HEK293 (cell line): ENCODE results near the gene SLC22A4.

Experiments used
- CTCF ChIA-PET: fragments of 350-600 bp; formaldehyde crosslinking; extraction: SDS; loops from one replicate; lab custom pipeline; 2021; ENCODE audit warnings: antibody characterized with exemption; lab: Yijun Ruan, JAX
- POLR2A ChIA-PET: fragments of 300-600 bp; formaldehyde crosslinking; extraction: SDS; loops from one replicate; lab custom pipeline; 2020; ENCODE audit warnings: antibody characterized with exemption, inconsistent platforms; lab: Yijun Ruan, JAX
- H3K27ac ChIP-seq: fragments of 200-500 bp; sonication (Bioruptor generic); 2 replicates; pipeline ENCODE4 v1.5.1; 2014; ENCODE audit warnings: low read depth, low read length, control low read depth, inconsistent platforms; ENCODE audit errors: extremely low read depth
- H3K36me3 ChIP-seq, 2 experiments: fragments of 200-500 bp in 1 of 2; sonication (Bioruptor generic) in 1 of 2; 1 replicate in 1 of 2; 2 replicates in 1 of 2; pipeline ENCODE4 v1.5.1; 2014 to 2017; ENCODE audit warnings: inconsistent platforms in 2 of 2, low read length in 2 of 2; ENCODE audit not compliant: control insufficient read depth in 2 of 2, insufficient read depth in 1 of 2
- H3K4me1 ChIP-seq: fragments of 200-500 bp; sonication (Bioruptor generic); 2 replicates; pipeline ENCODE4 v1.5.1; 2014; ENCODE audit warnings: mild to moderate bottlenecking, low read length, inconsistent platforms; ENCODE audit not compliant: control insufficient read depth, insufficient read depth
- H3K4me3 ChIP-seq: 2 replicates; pipeline ENCODE4 v1.5.1; 2011; ENCODE audit warnings: low read depth, mild to moderate bottlenecking, control low read depth, low read length, moderate library complexity
- H3K9me3 ChIP-seq: fragments of 200-500 bp; sonication (Bioruptor generic); 2 replicates; pipeline ENCODE4 v1.5.1; 2014; ENCODE audit warnings: low read depth, low read length, inconsistent platforms; ENCODE audit not compliant: control insufficient read depth, insufficient read depth
- CTCF ChIP-seq: fragments of 450-650 bp; formaldehyde crosslinking; IDR thresholded peaks from 2 replicates; pipeline ENCODE4 v1.5.1; 2016; ENCODE audit warnings: missing biosample characterization, missing genetic modification characterization
- GLIS1 ChIP-seq: fragments of 450-650 bp; formaldehyde crosslinking; IDR thresholded peaks from 2 replicates; pipeline ENCODE4 v1.5.1; 2016; ENCODE audit warnings: missing biosample characterization, missing genetic modification characterization
- IKZF3 ChIP-seq: fragments of 450-650 bp; IDR thresholded peaks from 2 replicates; pipeline ENCODE4 v1.5.0; 2018; ENCODE audit warnings: missing biosample characterization, mild to moderate bottlenecking, missing genetic modification characterization, moderate library complexity
- KLF16 ChIP-seq: fragments of 450-650 bp; formaldehyde crosslinking; IDR thresholded peaks from 2 replicates; pipeline ENCODE4 v1.5.1; 2017; ENCODE audit warnings: missing biosample characterization, missing genetic modification characterization
- KLF17 ChIP-seq: fragments of 450-650 bp; formaldehyde crosslinking; IDR thresholded peaks from 2 replicates; pipeline ENCODE4 v1.5.1; 2016; ENCODE audit warnings: missing biosample characterization, missing genetic modification characterization
- REST ChIP-seq: fragments of 450-650 bp; formaldehyde crosslinking; IDR thresholded peaks from 2 replicates; pipeline ENCODE4 v1.5.1; 2016; ENCODE audit warnings: missing biosample characterization, missing genetic modification characterization
- SALL2 ChIP-seq: fragments of 450-650 bp; formaldehyde crosslinking; IDR thresholded peaks from 2 replicates; pipeline ENCODE4 v1.5.0; 2017; ENCODE audit warnings: missing biosample characterization, mild to moderate bottlenecking, missing genetic modification characterization, borderline replicate concordance
- ZBTB17 ChIP-seq: fragments of 450-650 bp; formaldehyde crosslinking; IDR thresholded peaks from 2 replicates; pipeline ENCODE4 v1.5.1; 2016; ENCODE audit warnings: missing biosample characterization, missing genetic modification characterization
- ZBTB20 ChIP-seq: fragments of 450-650 bp; formaldehyde crosslinking; IDR thresholded peaks from 2 replicates; pipeline ENCODE4 v1.5.1; 2016; ENCODE audit warnings: missing biosample characterization, missing genetic modification characterization
- ZBTB21 ChIP-seq: fragments of 450-650 bp; formaldehyde crosslinking; IDR thresholded peaks from 2 replicates; pipeline ENCODE4 v1.5.1; 2017; ENCODE audit warnings: missing biosample characterization, missing genetic modification characterization
- ZBTB44 ChIP-seq: fragments of 450-650 bp; IDR thresholded peaks from 2 replicates; pipeline ENCODE4 v1.5.1; 2018; ENCODE audit warnings: missing biosample characterization, mild to moderate bottlenecking, missing genetic modification characterization
- ZBTB49 ChIP-seq: fragments of 450-650 bp; formaldehyde crosslinking; IDR thresholded peaks from 2 replicates; pipeline ENCODE4 v1.5.1; 2016; ENCODE audit warnings: missing biosample characterization, missing genetic modification characterization, low read depth
- ZIC2 ChIP-seq: fragments of 450-650 bp; formaldehyde crosslinking; IDR thresholded peaks from 2 replicates; pipeline ENCODE4 v1.5.1; 2016; ENCODE audit warnings: missing biosample characterization, missing genetic modification characterization
- ZNF221 ChIP-seq: fragments of 450-650 bp; formaldehyde crosslinking; IDR thresholded peaks from 2 replicates; pipeline ENCODE4 v1.5.1; 2017; ENCODE audit warnings: missing biosample characterization, missing genetic modification characterization, borderline replicate concordance
- ZNF366 ChIP-seq: fragments of 450-650 bp; formaldehyde crosslinking; conservative IDR thresholded peaks from 2 replicates; pipeline ENCODE4 v1.5.1; 2016; ENCODE audit warnings: missing biosample characterization, missing genetic modification characterization
- ZNF449 ChIP-seq: fragments of 450-650 bp; formaldehyde crosslinking; IDR thresholded peaks from 2 replicates; pipeline ENCODE4 v1.5.1; 2017; ENCODE audit warnings: missing biosample characterization, mild to moderate bottlenecking, missing genetic modification characterization, moderate library complexity
- ZNF521 ChIP-seq: fragments of 450-650 bp; formaldehyde crosslinking; IDR thresholded peaks from 2 replicates; pipeline ENCODE4 v1.5.1; 2017; ENCODE audit warnings: missing biosample characterization, mild to moderate bottlenecking, missing genetic modification characterization
- ZNF621 ChIP-seq: fragments of 450-650 bp; formaldehyde crosslinking; IDR thresholded peaks from 2 replicates; pipeline ENCODE4 v1.5.1; 2017; ENCODE audit warnings: missing biosample characterization, missing genetic modification characterization

SLC22A4 gene

GRCh38 chr5:132313961-132314432, 19.8 kb downstream of the SLC22A4 start (continued):
- no peak for TF ChIP-seq REST
- TF ChIP-seq ZNF521 (tag by site-specific recombination) = no peak
- TF ChIP-seq ZNF366 (tag by site-specific recombination) = no peak
- TF ChIP-seq ZBTB21 (tag by site-specific recombination) = no peak
- no peak for TF ChIP-seq ZNF221 (tag by site-specific recombination)

GRCh38 chr5:132315529-132316067, 21.4 kb downstream of the SLC22A4 start:
- Histone ChIP-seq H3K4me1 (no peaks in the 10 kb centered on the region), H3K27ac (no peak overlapping the region), H3K36me3 (no peaks in the 10 kb centered on the region), H3K9me3 (no peaks in the 10 kb centered on the region), H3K4me3 (no peak overlapping the region)
- ChIA-PET POLR2A (no interaction called here), CTCF (interaction anchor here (0.7 to 1.0 kb wide), 4 partner anchors 35 to 136 kb away, joined by 3 to 4 read pairs (median 3); no protein-coding TSS in a partner anchor)
- TF ChIP-seq ZNF621 (tag by site-specific recombination) (no peak), ZIC2 (peak; percentile 41; the same call in 1 of the 2 replicates), KLF16 (tag by site-specific recombination) (no peak), KLF17 (tag by site-specific recombination) (no peak), IKZF3 (tag by site-specific recombination) (no peak), CTCF (0 out of 2 replicates have a peak, but pooled peaks have one; percentile 31), ZBTB49 (tag by site-specific recombination) (no peak), ZBTB17 (no peak), ZBTB44 (no peak), ZBTB20 (tag by site-specific recombination) (no peak), SALL2 (tag by site-specific recombination) (no peak), GLIS1 (no peak), ZNF449 (tag by site-specific recombination) (no peak)
